Measurements from ENCODE around the gene MAP2K6.

Gene MAP2K6

DNA sequence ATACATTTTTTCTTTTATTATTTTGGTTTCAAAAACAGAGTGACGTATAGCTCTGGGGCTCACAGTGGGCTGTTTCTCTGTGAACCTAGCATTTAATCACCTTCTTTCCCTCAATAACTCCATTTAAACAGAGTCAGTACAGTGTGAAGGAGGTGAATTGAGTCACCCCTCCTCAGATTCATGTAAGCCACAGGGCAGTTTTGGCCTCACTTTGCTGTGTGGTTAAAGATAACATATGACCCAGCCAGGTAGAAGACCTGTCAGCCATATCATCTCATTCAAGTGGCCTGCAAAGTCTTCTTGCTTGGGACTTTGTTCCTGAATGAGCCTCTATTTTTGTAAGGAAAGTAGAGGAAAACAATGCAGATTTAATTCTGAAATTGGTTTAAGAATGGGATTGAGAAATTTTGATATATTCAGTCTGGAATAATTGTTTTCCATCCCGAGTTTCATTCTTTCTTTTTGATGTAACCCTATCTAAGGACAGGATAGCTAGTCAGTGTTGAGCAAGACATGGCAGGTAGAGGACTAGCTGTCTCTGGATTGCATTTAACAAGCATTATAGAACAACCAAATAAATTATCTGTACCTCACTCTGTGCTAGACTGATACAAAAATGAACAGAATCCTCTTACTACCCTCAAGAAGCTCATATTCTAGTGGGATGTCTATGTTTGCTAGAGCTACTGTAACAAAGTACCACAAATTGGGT, 13.1 kb downstream of the MAP2K6 start:
- Histone ChIP-seq H3K27me3 (no peaks in the 10 kb centered on the region), H3K9me3 (no peaks in the 10 kb centered on the region), H3K4me1 (ENCODE audit: control insufficient read depth in 1 of 2, insufficient read depth in 1 of 2, low read depth in 1 of 2, low read length in 1 of 2) (peaks cover 4 to 14% of the 10 kb centered on the region in 2 experiments), H3K4me3 (ENCODE audit: low read depth in 1 of 2, low read length in 1 of 2) (no peak overlapping the region), H3K27ac (peak overlapping the region; percentile 68), H3K36me3 (no peaks in the 10 kb centered on the region)
- TF ChIP-seq, protein P1, sequence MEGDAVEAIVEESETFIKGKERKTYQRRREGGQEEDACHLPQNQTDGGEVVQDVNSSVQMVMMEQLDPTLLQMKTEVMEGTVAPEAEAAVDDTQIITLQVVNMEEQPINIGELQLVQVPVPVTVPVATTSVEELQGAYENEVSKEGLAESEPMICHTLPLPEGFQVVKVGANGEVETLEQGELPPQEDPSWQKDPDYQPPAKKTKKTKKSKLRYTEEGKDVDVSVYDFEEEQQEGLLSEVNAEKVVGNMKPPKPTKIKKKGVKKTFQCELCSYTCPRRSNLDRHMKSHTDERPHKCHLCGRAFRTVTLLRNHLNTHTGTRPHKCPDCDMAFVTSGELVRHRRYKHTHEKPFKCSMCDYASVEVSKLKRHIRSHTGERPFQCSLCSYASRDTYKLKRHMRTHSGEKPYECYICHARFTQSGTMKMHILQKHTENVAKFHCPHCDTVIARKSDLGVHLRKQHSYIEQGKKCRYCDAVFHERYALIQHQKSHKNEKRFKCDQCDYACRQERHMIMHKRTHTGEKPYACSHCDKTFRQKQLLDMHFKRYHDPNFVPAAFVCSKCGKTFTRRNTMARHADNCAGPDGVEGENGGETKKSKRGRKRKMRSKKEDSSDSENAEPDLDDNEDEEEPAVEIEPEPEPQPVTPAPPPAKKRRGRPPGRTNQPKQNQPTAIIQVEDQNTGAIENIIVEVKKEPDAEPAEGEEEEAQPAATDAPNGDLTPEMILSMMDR (IDR thresholded peaks at IDR 0.05): no peak

DNA sequence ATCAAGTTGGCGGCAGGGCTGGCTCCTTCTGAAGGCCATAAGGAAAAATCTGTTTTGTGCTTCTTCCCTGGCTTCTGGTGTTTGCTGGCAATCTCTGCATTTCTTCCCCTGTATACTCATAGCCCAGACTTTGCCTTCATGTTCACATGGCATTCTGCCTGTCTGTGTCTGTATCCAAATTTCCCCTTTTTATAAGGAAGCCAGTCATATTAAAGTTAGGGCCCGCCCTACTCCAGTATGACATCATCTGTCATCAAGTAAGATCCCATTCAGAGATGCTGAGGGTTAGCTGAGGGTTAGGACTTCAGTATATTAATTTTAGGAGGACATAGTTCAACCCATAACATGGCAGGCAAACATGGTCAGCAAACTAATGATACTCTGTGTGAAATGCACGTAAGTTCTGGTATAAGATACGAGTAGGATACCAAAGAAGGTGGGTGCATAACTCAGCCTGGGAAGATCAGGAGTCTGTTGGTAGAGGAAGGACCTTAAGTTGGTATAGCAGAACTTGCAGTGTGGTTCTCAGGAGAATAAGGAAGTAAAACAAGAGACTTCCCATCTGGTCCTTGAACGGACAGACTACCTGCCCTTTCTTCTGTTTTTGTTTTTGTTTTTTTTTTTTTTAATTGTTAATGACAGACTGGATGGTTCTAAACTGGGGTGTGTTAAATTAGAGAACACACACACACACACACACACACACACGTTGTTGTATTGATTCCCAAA, 13.9 kb downstream of the MAP2K6 start:
- peak overlapping the region; percentile 68 for H3K27ac ChIP-seq
- TF ChIP-seq, protein P1 (IDR thresholded peaks at IDR 0.05): no peak
- H3K9me3 ChIP-seq: no peaks in the 10 kb centered on the region
- H3K4me1 ChIP-seq (ENCODE audit: control insufficient read depth in 1 of 2, insufficient read depth in 1 of 2, low read depth in 1 of 2, low read length in 1 of 2): peaks cover 4 to 14% of the 10 kb centered on the region in 2 experiments
- H3K4me3 ChIP-seq (ENCODE audit: low read depth in 1 of 2, low read length in 1 of 2): no peak overlapping the region
- no peaks in the 10 kb centered on the region for H3K27me3 ChIP-seq
- no peaks in the 10 kb centered on the region for H3K36me3 ChIP-seq

DNA sequence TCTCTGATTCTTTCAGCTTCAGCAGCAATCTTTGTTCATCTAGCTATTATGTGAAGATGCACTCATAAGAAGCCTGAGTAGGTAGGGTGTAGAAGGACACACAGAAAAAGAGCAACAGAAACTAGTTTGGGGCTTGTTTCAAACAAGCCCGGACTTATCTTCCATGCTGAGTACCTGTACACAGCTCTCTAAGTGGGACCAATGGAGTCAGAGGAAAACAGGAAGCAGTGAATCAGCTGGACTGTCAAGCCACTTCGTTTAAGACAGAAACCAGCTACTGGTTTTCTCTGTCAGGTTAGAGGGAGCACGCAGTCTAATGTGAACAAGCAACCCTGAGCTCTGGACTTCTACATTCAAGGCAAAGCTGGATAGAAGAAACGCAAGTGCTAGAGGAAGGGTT, 16.0 kb downstream of the MAP2K6 start:
- TF ChIP-seq, protein P1 (IDR thresholded peaks at IDR 0.05): no peak
- Histone ChIP-seq H3K27ac (peak overlapping the region; percentile 48), H3K27me3 (no peaks in the 10 kb centered on the region), H3K9me3 (no peaks in the 10 kb centered on the region), H3K4me3 (ENCODE audit: low read depth in 1 of 2, low read length in 1 of 2) (no peak overlapping the region), H3K4me1 (ENCODE audit: control insufficient read depth in 1 of 2, insufficient read depth in 1 of 2, low read depth in 1 of 2, low read length in 1 of 2) (peaks cover 4 to 14% of the 10 kb centered on the region in 2 experiments), H3K36me3 (no peaks in the 10 kb centered on the region)

DNA sequence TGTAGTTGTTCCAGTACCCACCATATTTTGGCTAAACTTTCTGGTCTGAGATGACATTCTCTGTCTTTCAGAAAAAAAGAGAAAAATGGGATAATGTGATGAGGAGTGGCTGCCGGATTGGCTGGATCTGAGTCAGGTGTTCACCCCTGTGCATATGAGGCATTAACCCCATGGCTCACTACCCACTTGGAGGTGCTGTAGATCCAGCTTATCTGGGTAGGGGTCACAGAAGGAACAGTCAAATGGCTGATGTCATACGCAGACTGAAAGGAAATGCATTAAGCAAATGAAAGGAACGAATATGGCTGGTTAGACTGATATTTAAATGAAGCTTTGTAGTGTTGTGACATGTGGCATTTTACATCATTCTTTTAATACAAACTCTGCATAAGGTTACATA, 17.3 kb downstream of the MAP2K6 start:
- H3K4me1 ChIP-seq (ENCODE audit: control insufficient read depth in 1 of 2, insufficient read depth in 1 of 2, low read depth in 1 of 2, low read length in 1 of 2): peaks cover 4 to 14% of the 10 kb centered on the region in 2 experiments
- no peak overlapping the region for H3K27ac ChIP-seq
- no peaks in the 10 kb centered on the region for H3K36me3 ChIP-seq
- H3K9me3 ChIP-seq: no peaks in the 10 kb centered on the region
- TF ChIP-seq, protein P1 (IDR thresholded peaks at IDR 0.05): no peak
- H3K4me3 ChIP-seq (ENCODE audit: low read depth in 1 of 2, low read length in 1 of 2): no peak overlapping the region
- no peaks in the 10 kb centered on the region for H3K27me3 ChIP-seq

DNA sequence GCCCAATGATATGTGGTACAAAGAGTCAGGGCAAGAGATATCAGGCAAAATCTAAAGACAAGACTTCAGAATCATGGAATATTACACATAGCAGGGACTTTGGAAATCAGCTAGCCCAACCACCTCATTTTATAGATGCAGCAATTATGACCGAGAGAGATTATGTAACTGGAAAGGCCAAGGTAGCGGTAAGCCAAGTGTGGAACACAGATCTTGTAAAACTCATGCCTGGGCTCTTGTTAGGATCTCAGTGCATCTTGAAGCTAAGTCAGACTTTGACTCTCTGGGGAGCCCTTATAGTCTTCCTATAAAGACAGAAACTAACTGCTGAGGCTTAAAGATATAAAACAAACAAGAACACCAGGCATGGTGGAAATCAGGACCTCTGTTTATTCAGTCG, 18.6 kb downstream of the MAP2K6 start:
- H3K9me3 ChIP-seq: no peaks in the 10 kb centered on the region
- peaks cover 4 to 12% of the 10 kb centered on the region in 2 experiments for H3K4me1 ChIP-seq (ENCODE audit: control insufficient read depth in 1 of 2, insufficient read depth in 1 of 2, low read depth in 1 of 2, low read length in 1 of 2)
- H3K36me3 ChIP-seq: no peaks in the 10 kb centered on the region
- H3K4me3 ChIP-seq (ENCODE audit: low read depth in 1 of 2, low read length in 1 of 2): no peak overlapping the region
- no peak overlapping the region for H3K27ac ChIP-seq
- H3K27me3 ChIP-seq: no peaks in the 10 kb centered on the region
- TF ChIP-seq, protein P1 (IDR thresholded peaks at IDR 0.05): no peak

Measured in neutrophil (primary cell).